Common myeloid progenitor, CD34-positive (primary cell): ENCODE results near the gene ARFGAP2.

Source experiments
- CTCF ChIA-PET: fragments of 350-600 bp; sonication (Branson Sonifier 250); formaldehyde crosslinking; loops from one replicate; lab custom pipeline; 2021; ENCODE audit warnings: antibody characterized with exemption; lab: Charles Lee
- POLR2A ChIA-PET: fragments of 350-600 bp; sonication (Branson Sonifier 250); formaldehyde crosslinking; loops from one replicate; lab custom pipeline; 2021; ENCODE audit warnings: antibody characterized with exemption; lab: Charles Lee
- DNase-seq, 3 donors: peaks; one replicate each; pipeline versions ENCODE4 v3.0.0 to v3.0.0-alpha.2; 2013
- H3K27ac ChIP-seq, 2 experiments: 1 replicate in 1 of 2; 2 replicates in 1 of 2; pipeline ENCODE4 v1.7.0; 2013; ENCODE audit warnings: inconsistent platforms in 2 of 2, low read length in 2 of 2, mild to moderate bottlenecking in 2 of 2, low read depth in 1 of 2, moderate library complexity in 1 of 2; ENCODE audit not compliant: severe bottlenecking in 2 of 2, insufficient read depth in 1 of 2, poor library complexity in 1 of 2
- H3K27me3 ChIP-seq, 5 experiments: replicated peaks in 2 of 5; 1 replicate in 3 of 5; 2 replicates in 2 of 5; pipeline versions ENCODE4 v1.6.1 to v1.7.0; 2013; ENCODE audit warnings: low read length in 4 of 5, mild to moderate bottlenecking in 2 of 5, moderate library complexity in 2 of 5, inconsistent platforms in 1 of 5; ENCODE audit not compliant: insufficient read depth in 5 of 5, control insufficient read depth in 4 of 5
- H3K36me3 ChIP-seq, 4 experiments: 1 replicate in 2 of 4; 2 replicates in 2 of 4; pipeline versions ENCODE4 v1.6.1 to v1.7.0; 2013; ENCODE audit warnings: low read length in 3 of 4, control low read depth in 1 of 4, mild to moderate bottlenecking in 1 of 4; ENCODE audit not compliant: control insufficient read depth in 4 of 4, insufficient read depth in 4 of 4
- H3K4me1 ChIP-seq, 4 experiments: 1 replicate in 3 of 4; 2 replicates in 1 of 4; pipeline versions ENCODE4 v1.6.1 to v1.7.1; 2013; ENCODE audit warnings: low read length in 3 of 4, mild to moderate bottlenecking in 3 of 4, control low read depth in 1 of 4, inconsistent platforms in 1 of 4, moderate library complexity in 1 of 4; ENCODE audit not compliant: control insufficient read depth in 4 of 4, insufficient read depth in 4 of 4; ENCODE audit errors: control extremely low read depth in 1 of 4
- H3K4me3 ChIP-seq, 7 experiments: 1 replicate in 4 of 7; 2 replicates in 3 of 7; pipeline versions ENCODE4 v1.5.1 to v1.7.0; 2013; ENCODE audit warnings: mild to moderate bottlenecking in 7 of 7, low read length in 6 of 7, moderate library complexity in 6 of 7, inconsistent platforms in 2 of 7, low read depth in 2 of 7, control low read depth in 1 of 7; ENCODE audit not compliant: insufficient read depth in 4 of 7, control insufficient read depth in 1 of 7; ENCODE audit errors: extremely low read depth in 1 of 7
- H3K9me3 ChIP-seq, 5 experiments: 1 replicate in 4 of 5; 2 replicates in 1 of 5; pipeline versions ENCODE4 v1.6.1 to v1.7.1; 2013; ENCODE audit warnings: low read length in 4 of 5, mild to moderate bottlenecking in 2 of 5, inconsistent platforms in 1 of 5, low read depth in 1 of 5, moderate library complexity in 1 of 5; ENCODE audit not compliant: control insufficient read depth in 4 of 5, insufficient read depth in 2 of 5; ENCODE audit errors: control extremely low read depth in 1 of 5
- WGBS: methylation state at CpG from one replicate; pipeline ENCODE4 v1.1.5; 2013; ENCODE audit not compliant: insufficient coverage; 5-methylcytosine and 5-hydroxymethylcytosine counted together

ARFGAP2 gene

DNA sequence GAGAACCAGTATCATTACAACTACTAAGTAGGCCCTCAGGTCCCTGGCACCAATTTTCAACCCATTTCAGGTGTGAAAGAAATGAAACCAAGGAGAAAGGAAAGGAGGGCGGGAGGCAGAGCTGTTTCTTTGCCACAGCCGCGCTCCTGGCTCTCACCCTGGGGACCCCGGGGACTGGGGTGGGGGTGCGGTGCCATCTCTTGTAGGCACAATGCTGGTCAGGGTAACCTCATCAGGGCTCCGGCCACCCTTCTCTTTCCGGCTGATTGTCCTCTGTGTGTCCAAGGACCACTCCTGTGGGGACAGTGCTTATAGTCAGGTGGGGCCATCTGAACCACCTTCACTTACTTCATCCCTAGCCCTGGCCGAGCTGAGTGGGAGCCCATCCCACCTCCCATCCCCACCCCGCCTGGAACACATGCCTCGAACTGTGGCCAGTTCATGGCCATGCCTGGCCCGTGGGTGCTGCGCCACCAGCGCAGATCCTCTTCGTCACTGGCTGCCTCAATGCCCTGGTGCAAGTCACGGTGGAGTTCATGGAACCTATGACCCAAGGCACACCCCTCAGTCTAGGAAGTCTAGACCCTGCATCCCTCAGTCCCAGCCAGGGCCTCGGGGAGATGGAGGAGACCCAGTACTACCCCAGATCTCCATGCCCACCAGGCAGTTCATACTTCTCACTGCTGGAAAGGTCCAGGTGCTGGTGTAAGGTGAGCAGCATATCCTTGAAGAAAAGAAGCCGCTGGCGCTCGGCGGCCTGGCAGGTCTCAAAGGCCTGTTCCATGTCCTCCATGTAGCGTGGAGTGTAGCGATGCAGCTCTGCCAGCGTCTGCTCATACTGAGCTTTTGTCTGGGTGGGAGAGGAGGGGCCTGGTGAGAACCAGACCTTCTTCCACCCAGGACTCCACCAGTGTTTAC is 2.3 kb upstream of the ARFGAP2 start:
- ChIA-PET CTCF (interaction anchor here (0.7 to 6.2 kb wide), 22 partner anchors 9 to 231 kb away, joined by 3 to 65 read pairs (median 5); partner anchors contain the start of genes ACP2, DDB2, NR1H3 and PACSIN3), POLR2A (interaction anchor here (1.0 kb wide), 1 partner anchor 81 kb away, joined by 3 read pairs; no protein-coding TSS in a partner anchor)
- peaks cover 0 to 16% (median 6%) of the 10 kb centered on the region in 4 experiments for H3K36me3 ChIP-seq
- no peak for DNase-seq
- peak overlapping the region in 1 of 2 experiments; percentile 98 for H3K27ac ChIP-seq
- peaks cover 2 to 29% (median 27%) of the 10 kb centered on the region in 4 experiments for H3K4me1 ChIP-seq
- H3K27me3 ChIP-seq: no peaks in the 10 kb centered on the region
- no peaks in the 10 kb centered on the region for H3K9me3 ChIP-seq
- H3K4me3 ChIP-seq: no peak overlapping the region
- 98% methylated on average over 23 of the region's 23 CpGs for WGBS

DNA sequence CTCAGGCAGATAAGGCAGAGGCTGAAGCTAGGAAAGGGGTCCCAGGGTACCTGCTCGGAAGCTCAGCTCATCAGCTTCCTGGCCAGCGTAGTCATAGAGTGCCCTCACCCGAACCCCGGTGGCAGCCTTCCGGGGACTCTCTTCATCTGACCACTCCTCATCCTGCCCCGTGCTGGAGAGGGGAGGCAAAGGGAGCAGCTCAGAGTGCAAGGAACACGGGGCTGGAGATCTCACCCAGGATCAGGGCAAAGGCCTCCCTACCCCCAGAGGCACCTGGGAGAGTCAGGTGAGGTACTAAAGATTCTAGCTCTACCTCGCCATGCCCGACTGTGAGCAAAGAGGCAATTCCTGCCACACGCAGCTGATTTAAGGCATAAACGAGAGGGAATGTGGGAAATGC is 1.6 kb upstream of the ARFGAP2 start:
- Histone ChIP-seq H3K4me3 (no peak overlapping the region), H3K27me3 (no peaks in the 10 kb centered on the region), H3K36me3 (peaks cover 2 to 23% (median 13%) of the 10 kb centered on the region in 4 experiments), H3K27ac (peak overlapping the region in 1 of 2 experiments; percentile 98), H3K9me3 (no peaks in the 10 kb centered on the region), H3K4me1 (peaks cover 2 to 29% (median 28%) of the 10 kb centered on the region in 4 experiments)
- no peak for DNase-seq
- POLR2A ChIA-PET: no interaction called here
- CTCF ChIA-PET: interaction anchor here (0.5 to 6.2 kb wide), 21 partner anchors 9 to 663 kb away, joined by 3 to 65 read pairs (median 5); partner anchors contain the start of genes ACP2, DDB2, NR1H3 and PACSIN3
- WGBS: 100% methylated on average over 3 of the region's 11 CpGs

- H3K9me3 ChIP-seq: no peaks in the 10 kb centered on the region
- WGBS: 57% methylated on average over 4 of the region's 6 CpGs
- H3K27ac ChIP-seq: peak overlapping the region; percentile 91 to 98
- H3K4me3 ChIP-seq: peak overlapping the region in 4 of 7 experiments; percentile 95 to 100 (median 96)
- peaks cover 2 to 31% (median 29%) of the 10 kb centered on the region in 4 experiments for H3K4me1 ChIP-seq
- peaks cover 3 to 28% (median 18%) of the 10 kb centered on the region in 4 experiments for H3K36me3 ChIP-seq
- POLR2A ChIA-PET: no interaction called here
- no peak for DNase-seq
- H3K27me3 ChIP-seq: no peaks in the 10 kb centered on the region
- CTCF ChIA-PET: interaction anchor here (0.5 to 6.2 kb wide), 20 partner anchors 10 to 663 kb away, joined by 3 to 65 read pairs (median 6); partner anchors contain the start of genes DDB2, NR1H3 and PACSIN3
Measured at GRCh38 chr11:47177846-47178245, 1.2 kb upstream of the ARFGAP2 start.

GRCh38 chr11:47177229-47177845 is 658 bp upstream of the ARFGAP2 start:
- Histone ChIP-seq H3K27me3 (no peaks in the 10 kb centered on the region), H3K36me3 (peaks cover 3 to 33% (median 21%) of the 10 kb centered on the region in 4 experiments), H3K4me1 (peaks cover 2 to 31% (median 29%) of the 10 kb centered on the region in 4 experiments), H3K27ac (peak overlapping the region; percentile 91 to 98), H3K4me3 (peak overlapping the region; percentile 58 to 100 (median 96)), H3K9me3 (no peaks in the 10 kb centered on the region)
- CTCF ChIA-PET: interaction anchor here (0.7 to 6.2 kb wide), 18 partner anchors 10 to 283 kb away, joined by 3 to 65 read pairs (median 6); partner anchors contain the start of genes DDB2, NR1H3 and PACSIN3
- peak; percentile 91 to 95 (median 94) for DNase-seq
- POLR2A ChIA-PET: no interaction called here
- 7% methylated on average over 16 of the region's 21 CpGs for WGBS

GRCh38 chr11:47175746-47176327 is 842 bp downstream of the ARFGAP2 start:
- ChIA-PET POLR2A (no interaction called here), CTCF (interaction anchor here (0.9 to 4.7 kb wide), 4 partner anchors 12 to 97 kb away, joined by 3 to 38 read pairs (median 6); partner anchors contain the start of gene PACSIN3)
- Histone ChIP-seq H3K9me3 (no peaks in the 10 kb centered on the region), H3K27me3 (no peaks in the 10 kb centered on the region), H3K4me3 (peak overlapping the region; percentile 70 to 100 (median 96)), H3K4me1 (peaks cover 2 to 31% (median 29%) of the 10 kb centered on the region in 4 experiments), H3K27ac (peak overlapping the region; percentile 98), H3K36me3 (peaks cover 5 to 48% (median 34%) of the 10 kb centered on the region in 4 experiments)
- 33% methylated on average over 14 of the region's 14 CpGs for WGBS
- DNase-seq: peak; percentile 50 to 69 (median 65)

- H3K4me1 ChIP-seq: peaks cover 2 to 26% (median 23%) of the 10 kb centered on the region in 4 experiments
- no peak for DNase-seq
- H3K27me3 ChIP-seq: no peaks in the 10 kb centered on the region
- POLR2A ChIA-PET: no interaction called here
- no peaks in the 10 kb centered on the region for H3K9me3 ChIP-seq
- 87% methylated on average over 6 of the region's 6 CpGs for WGBS
- no peak overlapping the region for H3K27ac ChIP-seq
- CTCF ChIA-PET: interaction anchor here (0.6 to 3.7 kb wide), 4 partner anchors 10 to 262 kb away, joined by 3 to 26 read pairs (median 8); no protein-coding TSS in a partner anchor
- H3K4me3 ChIP-seq: no peak overlapping the region
- H3K36me3 ChIP-seq: peaks cover 7 to 71% (median 53%) of the 10 kb centered on the region in 4 experiments
Measured at GRCh38 chr11:47172740-47173336, 3.8 kb downstream of the ARFGAP2 start.
